Measurements from ENCODE around the gene MTHFD1L. TPM values are rescaled to one million over a fixed set of nuclear protein-coding genes. Genes with fewer than 3 reads are reported as not detected.

MTHFD1L gene
- total and polyA plus RNA-seq, 2 of the 8 experiments (the other 6 are each of a cell fraction or from before 2014, with no cell fraction given), result 29.2 to 105 TPM

- TF ChIP-seq CTBP2 (IDR thresholded peaks at IDR 0.05; ENCODE audit: borderline replicate concordance, insufficient read depth, insufficient read length, low read length) (no peak), CREB1 (IDR thresholded peaks at IDR 0.05) (no peak), BACH1 (IDR thresholded peaks at IDR 0.05; ENCODE audit: low read length) (no peak), ATF3 (IDR thresholded peaks at IDR 0.05; ENCODE audit: insufficient read depth, low read depth, low read length) (no peak), TAF1 (IDR thresholded peaks at IDR 0.05; ENCODE audit: low read depth, low read length) (no peak), GTF2F1 (IDR thresholded peaks at IDR 0.05; ENCODE audit: borderline replicate concordance, low read depth, low read length) (no peak)
Measured at GRCh38 chr6:151101816-151102694, 236.6 kb downstream of the MTHFD1L start (continued).

Data from H1 (cell line).